Adrenal gland (tissue), 5 donors: Measurements from ENCODE around the gene TINAGL1.

Experiments used
- POLR2A ChIP-seq, 2 donors: fragments of 450-650 bp; IDR thresholded peaks; one replicate each; pipeline ENCODE4 v1.6.1; 2017; ENCODE audit warnings: antibody characterized with exemption in 2 of 2, mild to moderate bottlenecking in 2 of 2, moderate library complexity in 1 of 2
- TF ChIP-seq, protein P1 (sequence below), 6 experiments: fragments of 450-650 bp in 4 of 6; fragments of 200-600 bp in 2 of 6; sonication (generic) in 1 of 6; IDR thresholded peaks; 1 replicate in 5 of 6; 2 replicates in 1 of 6; pipeline versions ENCODE4 v1.5.1 to v1.8.0; 2016 to 2021; ENCODE audit warnings: antibody characterized with exemption in 6 of 6, mild to moderate bottlenecking in 2 of 6, moderate library complexity in 1 of 6
- donor health status: DM: no; HTN: no; CAD: no.

DNA sequence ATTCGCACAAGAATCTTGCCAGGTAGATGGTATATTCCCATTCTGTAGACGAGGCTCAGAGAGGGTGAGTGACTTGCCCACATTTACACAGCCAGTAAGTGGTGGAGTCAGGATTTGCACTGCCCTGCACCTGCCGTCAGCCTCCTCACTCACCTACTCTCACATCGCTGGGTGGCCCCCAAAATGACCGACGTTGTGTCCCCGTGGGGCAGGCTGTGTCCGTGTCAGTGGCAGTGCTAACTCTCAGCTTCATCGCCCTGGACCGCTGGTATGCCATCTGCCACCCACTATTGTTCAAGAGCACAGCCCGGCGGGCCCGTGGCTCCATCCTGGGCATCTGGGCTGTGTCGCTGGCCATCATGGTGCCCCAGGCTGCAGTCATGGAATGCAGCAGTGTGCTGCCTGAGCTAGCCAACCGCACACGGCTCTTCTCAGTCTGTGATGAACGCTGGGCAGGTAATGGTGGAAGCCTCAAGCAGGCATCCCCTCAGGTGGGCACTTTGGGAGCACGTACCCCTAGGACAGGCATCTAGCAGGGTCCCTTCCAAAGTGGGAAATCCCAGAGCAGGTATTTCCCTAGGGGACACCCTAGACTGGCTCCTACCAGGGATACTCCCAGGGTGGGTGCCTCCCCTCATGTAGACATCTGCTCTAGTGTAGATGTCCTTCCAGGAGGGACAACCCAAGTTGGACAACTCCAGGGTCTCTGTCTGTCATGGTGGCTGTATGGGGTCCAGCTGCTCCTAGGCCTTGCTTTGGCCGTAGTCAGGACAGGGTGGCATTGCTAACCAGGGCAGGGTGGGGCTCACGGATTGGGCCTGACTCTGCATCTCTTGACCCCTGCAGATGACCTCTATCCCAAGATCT, 44.5 kb downstream of the TINAGL1 start:
- TF ChIP-seq, protein P1, sequence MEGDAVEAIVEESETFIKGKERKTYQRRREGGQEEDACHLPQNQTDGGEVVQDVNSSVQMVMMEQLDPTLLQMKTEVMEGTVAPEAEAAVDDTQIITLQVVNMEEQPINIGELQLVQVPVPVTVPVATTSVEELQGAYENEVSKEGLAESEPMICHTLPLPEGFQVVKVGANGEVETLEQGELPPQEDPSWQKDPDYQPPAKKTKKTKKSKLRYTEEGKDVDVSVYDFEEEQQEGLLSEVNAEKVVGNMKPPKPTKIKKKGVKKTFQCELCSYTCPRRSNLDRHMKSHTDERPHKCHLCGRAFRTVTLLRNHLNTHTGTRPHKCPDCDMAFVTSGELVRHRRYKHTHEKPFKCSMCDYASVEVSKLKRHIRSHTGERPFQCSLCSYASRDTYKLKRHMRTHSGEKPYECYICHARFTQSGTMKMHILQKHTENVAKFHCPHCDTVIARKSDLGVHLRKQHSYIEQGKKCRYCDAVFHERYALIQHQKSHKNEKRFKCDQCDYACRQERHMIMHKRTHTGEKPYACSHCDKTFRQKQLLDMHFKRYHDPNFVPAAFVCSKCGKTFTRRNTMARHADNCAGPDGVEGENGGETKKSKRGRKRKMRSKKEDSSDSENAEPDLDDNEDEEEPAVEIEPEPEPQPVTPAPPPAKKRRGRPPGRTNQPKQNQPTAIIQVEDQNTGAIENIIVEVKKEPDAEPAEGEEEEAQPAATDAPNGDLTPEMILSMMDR (IDR thresholded peaks at IDR 0.05) = no peak
- no peak for TF ChIP-seq POLR2A (IDR thresholded peaks at IDR 0.05)
